IPS-15b (cell line): ENCODE measurements around the gene ARG1.

ENCODE experiments used
- H3K27me3 ChIP-seq: one replicate; pipeline ENCODE4 v1.6.1; 2013; ENCODE audit warnings: low read length; ENCODE audit not compliant: control insufficient read depth, insufficient read depth
- H3K36me3 ChIP-seq: one replicate; pipeline ENCODE4 v1.6.1; 2013; ENCODE audit warnings: low read length; ENCODE audit not compliant: control insufficient read depth, insufficient read depth
- H3K4me1 ChIP-seq: one replicate; pipeline ENCODE4 v1.6.1; 2013; ENCODE audit warnings: mild to moderate bottlenecking, low read length; ENCODE audit not compliant: control insufficient read depth, insufficient read depth
- H3K4me3 ChIP-seq: one replicate; pipeline ENCODE4 v1.5.1; 2013; ENCODE audit warnings: low read depth, low read length
- H3K9ac ChIP-seq: one replicate; pipeline ENCODE4 v1.6.1; 2013; ENCODE audit warnings: low read depth, mild to moderate bottlenecking, low read length
- H3K9me3 ChIP-seq: one replicate; pipeline ENCODE4 v1.6.1; 2013; ENCODE audit warnings: mild to moderate bottlenecking, low read length; ENCODE audit not compliant: control insufficient read depth, insufficient read depth

The ARG1 gene

GRCh38 chr6:131588643-131589042, 15.6 kb downstream of the ARG1 start:
- no peaks in the 10 kb centered on the region for H3K27me3 ChIP-seq
- H3K4me3 ChIP-seq, result no peak overlapping the region
- H3K9ac ChIP-seq, result no peak overlapping the region
- H3K36me3 ChIP-seq, result peaks cover 4% of the 10 kb centered on the region
- H3K4me1 ChIP-seq, result no peaks in the 10 kb centered on the region
- no peaks in the 10 kb centered on the region for H3K9me3 ChIP-seq

- H3K4me1 ChIP-seq, result no peaks in the 10 kb centered on the region
- H3K9ac ChIP-seq, result no peak overlapping the region
- no peak overlapping the region for H3K4me3 ChIP-seq
- H3K36me3 ChIP-seq, result peaks cover 4% of the 10 kb centered on the region
- no peaks in the 10 kb centered on the region for H3K27me3 ChIP-seq
- no peaks in the 10 kb centered on the region for H3K9me3 ChIP-seq
Measured at GRCh38 chr6:131592935-131593334, 19.9 kb downstream of the ARG1 start.

- H3K27me3 ChIP-seq, result no peaks in the 10 kb centered on the region
- H3K9ac ChIP-seq, result no peak overlapping the region
- H3K36me3 ChIP-seq, result peaks cover 4% of the 10 kb centered on the region
- no peaks in the 10 kb centered on the region for H3K4me1 ChIP-seq
- H3K4me3 ChIP-seq, result no peak overlapping the region
- H3K9me3 ChIP-seq, result no peaks in the 10 kb centered on the region
Measured at GRCh38 chr6:131594074-131594473, 21.0 kb downstream of the ARG1 start.

- Histone ChIP-seq H3K9ac (no peak overlapping the region), H3K36me3 (no peaks in the 10 kb centered on the region), H3K4me1 (no peaks in the 10 kb centered on the region), H3K4me3 (no peak overlapping the region), H3K27me3 (no peaks in the 10 kb centered on the region), H3K9me3 (no peaks in the 10 kb centered on the region)
Measured at GRCh38 chr6:131597446-131597845, 24.4 kb downstream of the ARG1 start.

- no peaks in the 10 kb centered on the region for H3K9me3 ChIP-seq
- H3K4me3 ChIP-seq, result no peak overlapping the region
- no peak overlapping the region for H3K9ac ChIP-seq
- no peaks in the 10 kb centered on the region for H3K36me3 ChIP-seq
- no peaks in the 10 kb centered on the region for H3K27me3 ChIP-seq
- H3K4me1 ChIP-seq, result no peaks in the 10 kb centered on the region
Measured at GRCh38 chr6:131600716-131601115, 27.7 kb downstream of the ARG1 start.

GRCh38 chr6:131602781-131603312, 29.8 kb downstream of the ARG1 start:
- no peak overlapping the region for H3K4me3 ChIP-seq
- H3K36me3 ChIP-seq, result no peaks in the 10 kb centered on the region
- no peaks in the 10 kb centered on the region for H3K27me3 ChIP-seq
- H3K9me3 ChIP-seq, result no peaks in the 10 kb centered on the region
- H3K4me1 ChIP-seq, result no peaks in the 10 kb centered on the region
- H3K9ac ChIP-seq, result no peak overlapping the region

GRCh38 chr6:131613296-131613925, 40.4 kb downstream of the ARG1 start:
- H3K9ac ChIP-seq, result no peak overlapping the region
- no peaks in the 10 kb centered on the region for H3K9me3 ChIP-seq
- peaks cover 3% of the 10 kb centered on the region for H3K36me3 ChIP-seq
- no peaks in the 10 kb centered on the region for H3K4me1 ChIP-seq
- no peak overlapping the region for H3K4me3 ChIP-seq
- H3K27me3 ChIP-seq, result no peaks in the 10 kb centered on the region

GRCh38 chr6:131615275-131615674, 42.2 kb downstream of the ARG1 start:
- no peaks in the 10 kb centered on the region for H3K4me1 ChIP-seq
- no peaks in the 10 kb centered on the region for H3K9me3 ChIP-seq
- no peak overlapping the region for H3K9ac ChIP-seq
- H3K36me3 ChIP-seq, result peaks cover 10% of the 10 kb centered on the region
- H3K27me3 ChIP-seq, result no peaks in the 10 kb centered on the region
- H3K4me3 ChIP-seq, result no peak overlapping the region

- Histone ChIP-seq H3K4me3 (peak within 1 kb of the TSS; percentile 90), H3K4me1 (peaks cover 4% of the 10 kb centered on the region), H3K27me3 (no peaks in the 10 kb centered on the region), H3K9ac (peak within 1 kb of the TSS; percentile 77), H3K9me3 (no peaks in the 10 kb centered on the region), H3K36me3 (peaks cover 3% of the 10 kb centered on the region)
Measured at GRCh38 chr6:131627724-131628682, 55.0 kb downstream of the ARG1 start, which contains the start of gene MED23. Gene MED23, minus strand, starts transcription at chr6:131628242. Its CDS starts 193 bp downstream, at chr6:131628049.

- peaks cover 3% of the 10 kb centered on the region for H3K36me3 ChIP-seq
- peaks cover 4% of the 10 kb centered on the region for H3K4me1 ChIP-seq
- H3K9ac ChIP-seq, result no peak overlapping the region
- H3K9me3 ChIP-seq, result no peaks in the 10 kb centered on the region
- H3K27me3 ChIP-seq, result no peaks in the 10 kb centered on the region
- H3K4me3 ChIP-seq, result no peak overlapping the region
Measured at GRCh38 chr6:131628726-131629125, 55.7 kb downstream of the ARG1 start.

GRCh38 chr6:131629651-131630050, 56.6 kb downstream of the ARG1 start:
- Histone ChIP-seq H3K36me3 (no peaks in the 10 kb centered on the region), H3K9me3 (no peaks in the 10 kb centered on the region), H3K4me1 (peaks cover 4% of the 10 kb centered on the region), H3K27me3 (no peaks in the 10 kb centered on the region), H3K4me3 (no peak overlapping the region), H3K9ac (no peak overlapping the region)
